CD14-positive monocyte (primary cell): ENCODE measurements around the gene RXYLT1. TPM values are rescaled to one million over a fixed set of nuclear protein-coding genes. Genes with fewer than 3 reads are reported as not detected.

Experiments
- DNase-seq, 3 donors: peaks; one replicate each; pipeline ENCODE4 v3.0.0-alpha.2; 2011 to 2022
- H2AFZ ChIP-seq: 2 replicates; pipeline ENCODE4 v1.6.0; 2012; ENCODE audit warnings: mild to moderate bottlenecking, low read depth, low read length, inconsistent platforms; ENCODE audit not compliant: insufficient read depth, poor library complexity, severe bottlenecking
- H3K27ac ChIP-seq, 2 donors: 1 replicate in 1 of 2; 2 replicates in 1 of 2; pipeline ENCODE4 v1.5.1; 2012 to 2013; ENCODE audit warnings: low read length in 2 of 2, control low read depth in 1 of 2, inconsistent platforms in 1 of 2, low read depth in 1 of 2, mild to moderate bottlenecking in 1 of 2
- H3K27me3 ChIP-seq, 2 donors: one replicate each; pipeline versions ENCODE4 v1.6.0 to v1.6.1; 2011 to 2013; ENCODE audit warnings: low read length in 2 of 2; ENCODE audit not compliant: control insufficient read depth in 2 of 2, insufficient read depth in 2 of 2
- H3K36me3 ChIP-seq, 2 donors: replicated peaks in 1 of 2; 1 replicate in 1 of 2; 2 replicates in 1 of 2; pipeline versions ENCODE4 v1.5.1 to v1.6.1; 2012 to 2013; ENCODE audit warnings: low read length in 2 of 2, control low read depth in 1 of 2, inconsistent platforms in 1 of 2, mild to moderate bottlenecking in 1 of 2; ENCODE audit not compliant: insufficient read depth in 2 of 2, control insufficient read depth in 1 of 2
- H3K4me1 ChIP-seq, 2 donors: 1 replicate in 1 of 2; 2 replicates in 1 of 2; pipeline versions ENCODE4 v1.5.1 to v1.6.1; 2012 to 2013; ENCODE audit warnings: low read length in 2 of 2, control low read depth in 1 of 2, inconsistent platforms in 1 of 2, mild to moderate bottlenecking in 1 of 2, moderate library complexity in 1 of 2; ENCODE audit not compliant: insufficient read depth in 2 of 2, control insufficient read depth in 1 of 2
- H3K4me2 ChIP-seq: replicated peaks from 2 replicates; pipeline ENCODE3; 2012; ENCODE audit warnings: low read length, moderate library complexity, mild to moderate bottlenecking; ENCODE audit not compliant: poor library complexity, severe bottlenecking; ENCODE audit errors: extremely low read depth
- H3K4me3 ChIP-seq, 3 experiments: fragments of 200-600 bp in 1 of 3; sonication (generic) in 1 of 3; replicated peaks in 1 of 3; 1 replicate in 2 of 3; 2 replicates in 1 of 3; pipeline ENCODE4 v1.5.1; 2011 to 2013; ENCODE audit warnings: low read length in 3 of 3, mild to moderate bottlenecking in 3 of 3, control low read depth in 2 of 3, low read depth in 2 of 3, inconsistent platforms in 1 of 3, moderate library complexity in 1 of 3
- H3K79me2 ChIP-seq: 2 replicates; pipeline ENCODE4 v1.6.0; 2012; ENCODE audit warnings: mild to moderate bottlenecking, control low read depth, inconsistent platforms, low read length, moderate library complexity; ENCODE audit not compliant: insufficient read depth
- H3K9ac ChIP-seq: 2 replicates; pipeline ENCODE4 v1.6.0; 2017; ENCODE audit warnings: low read length, mild to moderate bottlenecking; ENCODE audit not compliant: insufficient read depth, poor library complexity, severe bottlenecking
- H3K9me3 ChIP-seq, 2 donors: replicated peaks in 1 of 2; 1 replicate in 1 of 2; 2 replicates in 1 of 2; pipeline versions ENCODE4 v1.5.1 to v1.6.1; 2012 to 2013; ENCODE audit warnings: low read length in 2 of 2, control low read depth in 1 of 2; ENCODE audit not compliant: control insufficient read depth in 1 of 2, insufficient read depth in 1 of 2
- H4K20me1 ChIP-seq: 2 replicates; pipeline ENCODE4 v1.6.0; 2012; ENCODE audit warnings: mild to moderate bottlenecking, low read length, control low read depth, moderate library complexity; ENCODE audit not compliant: insufficient read depth
- H3K27ac Mint-ChIP-seq, 7 donors: one replicate each; pipeline ENCODE4 v1.8.0; 2020; ENCODE audit warnings: mild to moderate bottlenecking in 7 of 7, mixed read lengths in 7 of 7, moderate library complexity in 6 of 7, inconsistent platforms in 2 of 7
- H3K27me3 Mint-ChIP-seq, 3 donors: one replicate each; pipeline ENCODE4 v1.8.0; 2021 to 2022; ENCODE audit warnings: low read depth in 3 of 3, mild to moderate bottlenecking in 3 of 3, mixed read lengths in 3 of 3, moderate library complexity in 3 of 3, inconsistent platforms in 1 of 3
- H3K36me3 Mint-ChIP-seq, 2 donors: one replicate each; pipeline ENCODE4 v1.8.0; 2020; ENCODE audit warnings: mixed read lengths in 2 of 2, inconsistent platforms in 1 of 2, mild to moderate bottlenecking in 1 of 2
- H3K4me1 Mint-ChIP-seq: one replicate; pipeline ENCODE4 v1.8.0; 2020; ENCODE audit warnings: mild to moderate bottlenecking, mixed read lengths
- H3K4me3 Mint-ChIP-seq, 2 donors: one replicate each; pipeline ENCODE4 v1.8.0; 2020; ENCODE audit warnings: mild to moderate bottlenecking in 2 of 2, mixed read lengths in 2 of 2, moderate library complexity in 1 of 2
- H3K9me3 Mint-ChIP-seq, 7 donors: one replicate each; pipeline ENCODE4 v1.8.0; 2020 to 2022; ENCODE audit warnings: mixed read lengths in 7 of 7, mild to moderate bottlenecking in 6 of 7, moderate library complexity in 6 of 7, inconsistent platforms in 2 of 7
- CTCF ChIP-seq: fragments of 200-600 bp; IDR thresholded peaks from one replicate; pipeline ENCODE4 v1.8.0; 2022; ENCODE audit warnings: antibody characterized with exemption, mild to moderate bottlenecking
- WGBS: methylation state at CpG from one replicate; pipeline ENCODE4 v1.1.5; 2013; ENCODE audit warnings: missing lambda C conversion rate; ENCODE audit not compliant: insufficient coverage; 5-methylcytosine and 5-hydroxymethylcytosine counted together
- intact Hi-C, 2 donors: fragments of 100-400 bp; cut with micrococcal nuclease; formaldehyde crosslinking; loops; one replicate each; pipeline versions ENCODE4 v1.15.0 to v1.15.1; 2023
- polyA plus RNA-seq, 3 donors: library from polyadenylated mRNA; depleted of rRNA in 1 of 3; unstranded in 2 of 3; stranded (reverse) in 1 of 3; fragments of 300-500 nt in 2 of 3; fragments of >200 nt in 1 of 3; fragmentation: Illumina TruSeq in 2 of 3; gene quantifications; 1 replicate in 2 of 3; 2 replicates in 1 of 3; pipeline ENCODE4 v1.2.3, GENCODE V29; 2012 to 2021

RXYLT1 gene
- polyA plus RNA-seq, 3 donors, result 4.3 to 6.5 (median 6.5) TPM

- no peaks in the 10 kb centered on the region for H3K4me1 ChIP-seq
- TF ChIP-seq CTCF, result no peak
- no peak overlapping the region for H3K9ac ChIP-seq
- H3K27me3 Mint-ChIP-seq, result peaks cover 0 to 1% (median 0%) of the 10 kb centered on the region in 3 donors
- H3K79me2 ChIP-seq, result no peaks in the 10 kb centered on the region
- H3K27me3 ChIP-seq, result no peaks in the 10 kb centered on the region
- peaks cover 5% of the 10 kb centered on the region for H3K4me1 Mint-ChIP-seq
- H3K4me3 Mint-ChIP-seq, result no peak overlapping the region
- intact Hi-C loops, result no loop called here
- H3K36me3 Mint-ChIP-seq, result peaks cover 0 to 4% of the 10 kb centered on the region in 2 donors
- H2AFZ ChIP-seq, result no peak overlapping the region
- DNase-seq, result no peak
- H3K4me3 ChIP-seq, result no peak overlapping the region
- WGBS, result 83% methylated on average over 1 of the region's 2 CpGs
- H3K4me2 ChIP-seq, result no peak overlapping the region
- H3K9me3 ChIP-seq, result peaks cover 0 to 3% of the 10 kb centered on the region in 2 donors
- H4K20me1 ChIP-seq, result no peaks in the 10 kb centered on the region
- H3K36me3 ChIP-seq, result no peaks in the 10 kb centered on the region
- peaks cover 0 to 4% (median 0%) of the 10 kb centered on the region in 7 donors for H3K9me3 Mint-ChIP-seq
- peak overlapping the region in 1 of 7 donors; percentile 59 for H3K27ac Mint-ChIP-seq
- H3K27ac ChIP-seq, result no peak overlapping the region
Measured at GRCh38 chr12:63811755-63812154, 32.0 kb downstream of the RXYLT1 start.

DNA sequence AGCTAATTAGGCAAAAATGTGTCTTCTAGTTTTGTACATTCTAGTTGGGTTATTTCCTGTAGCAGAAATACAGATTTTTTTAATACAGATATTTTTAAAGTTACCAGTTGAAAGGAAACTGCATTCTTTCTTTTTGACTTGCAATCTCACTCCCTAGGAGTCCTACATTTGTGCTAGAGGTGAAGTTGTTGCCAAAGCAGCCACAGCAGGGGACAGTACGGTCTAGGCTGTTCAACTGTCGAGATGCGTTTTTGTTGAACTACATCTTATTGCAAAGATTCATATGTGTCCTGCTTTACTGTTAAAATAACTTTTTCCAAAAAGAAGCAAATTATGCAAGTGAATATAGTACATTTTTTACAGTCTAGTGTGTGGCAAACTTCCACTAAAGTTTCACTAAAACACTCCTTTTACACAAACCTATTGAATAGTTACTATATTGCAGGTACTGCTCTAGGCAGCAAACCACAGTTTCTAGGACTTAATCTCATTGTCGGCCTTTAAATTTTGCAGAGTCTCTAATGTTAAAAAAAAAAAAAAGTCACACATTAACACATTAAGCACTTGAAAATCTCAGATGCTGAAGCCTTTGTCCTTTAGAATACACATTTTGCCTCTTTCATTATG, 34.5 kb downstream of the RXYLT1 start:
- Histone ChIP-seq H3K9me3 (peaks cover 0 to 12% of the 10 kb centered on the region in 2 donors), H3K9ac (no peak overlapping the region), H3K36me3 (no peaks in the 10 kb centered on the region), H3K4me3 (no peak overlapping the region), H3K27ac (no peak overlapping the region), H3K79me2 (no peaks in the 10 kb centered on the region), H3K27me3 (no peaks in the 10 kb centered on the region), H3K4me2 (no peak overlapping the region), H4K20me1 (no peaks in the 10 kb centered on the region), H2AFZ (no peak overlapping the region), H3K4me1 (no peaks in the 10 kb centered on the region)
- Mint-ChIP-seq H3K36me3 (peaks cover 0 to 4% of the 10 kb centered on the region in 2 donors), H3K27ac (no peak overlapping the region), H3K4me1 (peaks cover 5% of the 10 kb centered on the region), H3K27me3 (peaks cover 0 to 2% (median 0%) of the 10 kb centered on the region in 3 donors), H3K9me3 (peaks cover 0 to 8% (median 6%) of the 10 kb centered on the region in 7 donors), H3K4me3 (no peak overlapping the region)
- intact Hi-C loops, result no loop called here
- DNase-seq, result no peak
- no CpG with 5 or more reads among the region's 4 CpGs for WGBS
- TF ChIP-seq CTCF, result no peak
